ENCODE results near the gene EEIG1. TPM values are rescaled to one million over a fixed set of nuclear protein-coding genes. Genes with fewer than 3 reads are reported as not detected.

EEIG1 gene
- total and polyA plus RNA-seq, 2 of the 4 experiments (the other 2 are of a cell fraction) = 1.1 to 23.2 TPM

- TF ChIP-seq CTCF (conservative IDR thresholded peaks at IDR 0.05; ENCODE audit: low read depth, low read length) = no peak
- TF ChIP-seq RFX5 (IDR thresholded peaks at IDR 0.05; ENCODE audit: low read depth, low read length) = no peak
Measured at GRCh38 chr9:127931092-127931881, 49.5 kb downstream of the EEIG1 start (continued).

Other genes starting within 250 kb of the EEIG1 start
- 0.90 and 1.1 TPM in 2 replicates for gene TOR2A, start 245.7 kb downstream of the EEIG1 start, total RNA-seq (2012; rRNA removed)
- 12.5 and 12.9 TPM in 2 replicates for gene TOR2A, start 245.7 kb downstream of the EEIG1 start, polyA plus RNA-seq (2012; rRNA removed)
- under 0.01 and 0.28 TPM in 2 replicates for gene SH2D3C, start 202.3 kb downstream of the EEIG1 start, total RNA-seq (2012; rRNA removed)
- gene SH2D3C, start 202.3 kb downstream of the EEIG1 start, polyA plus RNA-seq (2012; rRNA removed) = 0.22 and 0.24 TPM in 2 replicates
- gene CDK9, start 195.0 kb downstream of the EEIG1 start, total RNA-seq (2012; rRNA removed) = 28.9 and 30.3 TPM in 2 replicates
- gene CDK9, start 195.0 kb downstream of the EEIG1 start, polyA plus RNA-seq (2012; rRNA removed) = 49.9 and 52.1 TPM in 2 replicates
- gene FPGS, start 178.1 kb downstream of the EEIG1 start, total RNA-seq (2012; rRNA removed) = 43.9 and 45.5 TPM in 2 replicates
- 71.5 and 75.7 TPM in 2 replicates for gene FPGS, start 178.1 kb downstream of the EEIG1 start, polyA plus RNA-seq (2012; rRNA removed)
- gene ENG, start 126.3 kb downstream of the EEIG1 start, total RNA-seq (2012; rRNA removed) = 3.6 and 4.2 TPM in 2 replicates
- gene ENG, start 126.3 kb downstream of the EEIG1 start, polyA plus RNA-seq (2012; rRNA removed) = 73.9 and 83.3 TPM in 2 replicates
- gene AK1, start 103.3 kb downstream of the EEIG1 start, total RNA-seq (2012; rRNA removed) = 44.8 and 51.4 TPM in 2 replicates
- 119 and 126 TPM in 2 replicates for gene AK1, start 103.3 kb downstream of the EEIG1 start, polyA plus RNA-seq (2012; rRNA removed)
- 35.3 and 35.7 TPM in 2 replicates for gene ST6GALNAC6, start 81.4 kb downstream of the EEIG1 start, total RNA-seq (2012; rRNA removed)
- 47.6 and 48.6 TPM in 2 replicates for gene ST6GALNAC6, start 81.4 kb downstream of the EEIG1 start, polyA plus RNA-seq (2012; rRNA removed)
- 11.9 and 12.5 TPM in 2 replicates for gene ST6GALNAC4, start 63.9 kb downstream of the EEIG1 start, total RNA-seq (2012; rRNA removed)
- 32.9 and 42.2 TPM in 2 replicates for gene ST6GALNAC4, start 63.9 kb downstream of the EEIG1 start, polyA plus RNA-seq (2012; rRNA removed)
- gene PIP5KL1, start 50.2 kb downstream of the EEIG1 start, total RNA-seq (2012; rRNA removed) = 0.28 and 0.36 TPM in 2 replicates
- 2.7 and 3.6 TPM in 2 replicates for gene PIP5KL1, start 50.2 kb downstream of the EEIG1 start, polyA plus RNA-seq (2012; rRNA removed)
- gene DPM2, start 43.1 kb downstream of the EEIG1 start, total RNA-seq (2012; rRNA removed) = 10.8 TPM in 2 replicates
- gene DPM2, start 43.1 kb downstream of the EEIG1 start, polyA plus RNA-seq (2012; rRNA removed) = 60.6 and 60.9 TPM in 2 replicates
- 8.3 and 9.7 TPM in 2 replicates for gene NAIF1, start 86.3 kb upstream of the EEIG1 start, total RNA-seq (2012; rRNA removed)
- gene NAIF1, start 86.3 kb upstream of the EEIG1 start, polyA plus RNA-seq (2012; rRNA removed) = 10.1 and 10.4 TPM in 2 replicates
- gene SLC25A25, start 87.2 kb upstream of the EEIG1 start, total RNA-seq (2012; rRNA removed) = 17.9 and 20.3 TPM in 2 replicates
- gene SLC25A25, start 87.2 kb upstream of the EEIG1 start, polyA plus RNA-seq (2012; rRNA removed) = 14.0 and 19.1 TPM in 2 replicates
- 90.3 and 107 TPM in 2 replicates for gene PTGES2, start 146.7 kb upstream of the EEIG1 start, total RNA-seq (2012; rRNA removed)
- 99.2 and 100 TPM in 2 replicates for gene PTGES2, start 146.7 kb upstream of the EEIG1 start, polyA plus RNA-seq (2012; rRNA removed)
- not detected in 2 replicates for gene LCN2, start 168.5 kb upstream of the EEIG1 start, total RNA-seq (2012; rRNA removed)
- not detected in 2 replicates for gene LCN2, start 168.5 kb upstream of the EEIG1 start, polyA plus RNA-seq (2012; rRNA removed)
- 25.1 and 27.5 TPM in 2 replicates for gene BBLN, start 179.3 kb upstream of the EEIG1 start, total RNA-seq (2012; rRNA removed)
- gene BBLN, start 179.3 kb upstream of the EEIG1 start, polyA plus RNA-seq (2012; rRNA removed) = 103 and 146 TPM in 2 replicates
- 13.8 and 20.6 TPM in 2 replicates for gene CIZ1, start 210.6 kb upstream of the EEIG1 start, total RNA-seq (2012; rRNA removed)
- 51.9 and 54.4 TPM in 2 replicates for gene CIZ1, start 210.6 kb upstream of the EEIG1 start, polyA plus RNA-seq (2012; rRNA removed)
- gene DNM1, start 222.4 kb upstream of the EEIG1 start, total RNA-seq (2012; rRNA removed) = 11.4 and 13.6 TPM in 2 replicates
- gene DNM1, start 222.4 kb upstream of the EEIG1 start, polyA plus RNA-seq (2012; rRNA removed) = 17.7 and 19.3 TPM in 2 replicates